H9 (cell line): ENCODE measurements around the gene GNAO1. TPM values are rescaled to one million over a fixed set of nuclear protein-coding genes. Genes with fewer than 3 reads are reported as not detected.

ENCODE experiments used
- DNase-seq: peaks from one replicate; pipeline ENCODE4 v3.0.0-alpha.2; 2017
- H2AFZ ChIP-seq: one replicate; pipeline ENCODE4 v1.6.1; 2013; ENCODE audit warnings: mild to moderate bottlenecking, low read length, control low read depth, moderate library complexity
- H2AK5ac ChIP-seq: 2 replicates; pipeline ENCODE4 v1.6.1; 2013; ENCODE audit warnings: low read length, control low read depth, mixed read lengths; ENCODE audit not compliant: insufficient read length
- H2BK120ac ChIP-seq: one replicate; pipeline ENCODE4 v1.6.1; 2013; ENCODE audit warnings: low read depth, mild to moderate bottlenecking, low read length, control low read depth, inconsistent platforms; ENCODE audit not compliant: poor library complexity, severe bottlenecking
- H2BK12ac ChIP-seq: 2 replicates; pipeline ENCODE4 v1.6.1; 2013; ENCODE audit warnings: low read length, control low read depth, mixed read lengths, low read depth; ENCODE audit not compliant: insufficient read length
- H2BK15ac ChIP-seq: 2 replicates; pipeline ENCODE4 v1.6.1; 2013; ENCODE audit warnings: low read depth, low read length, control low read depth
- H2BK20ac ChIP-seq: one replicate; pipeline ENCODE4 v1.6.1; 2013; ENCODE audit warnings: low read depth, mild to moderate bottlenecking, low read length, control low read depth, inconsistent platforms; ENCODE audit not compliant: poor library complexity, severe bottlenecking
- H2BK5ac ChIP-seq: 2 replicates; pipeline ENCODE4 v1.6.1; 2013; ENCODE audit warnings: low read length, control low read depth, mixed read lengths; ENCODE audit not compliant: insufficient read length
- H3K14ac ChIP-seq: 2 replicates; pipeline ENCODE4 v1.6.1; 2013; ENCODE audit warnings: low read length, control low read depth; ENCODE audit not compliant: insufficient read depth
- H3K18ac ChIP-seq: 2 replicates; pipeline ENCODE4 v1.6.1; 2013; ENCODE audit warnings: low read depth, mild to moderate bottlenecking, mixed read lengths, low read length, control low read depth; ENCODE audit not compliant: insufficient read length
- H3K23ac ChIP-seq: 2 replicates; pipeline ENCODE4 v1.6.1; 2013; ENCODE audit warnings: low read length, control low read depth, mixed read lengths, low read depth; ENCODE audit not compliant: insufficient read length
- H3K23me2 ChIP-seq: 2 replicates; pipeline ENCODE4 v1.6.1; 2013; ENCODE audit warnings: low read depth, mild to moderate bottlenecking, mixed read lengths, low read length, control low read depth; ENCODE audit not compliant: insufficient read length, poor library complexity, severe bottlenecking
- H3K27ac ChIP-seq: 2 replicates; pipeline ENCODE4 v1.5.1; 2013; ENCODE audit warnings: low read length, control low read depth, mixed read lengths, low read depth; ENCODE audit not compliant: insufficient read length
- H3K27me3 ChIP-seq: 2 replicates; pipeline ENCODE4 v1.6.1; 2013; ENCODE audit warnings: low read length, control low read depth, inconsistent platforms; ENCODE audit not compliant: insufficient read depth
- H3K4ac ChIP-seq: 2 replicates; pipeline ENCODE4 v1.6.1; 2013; ENCODE audit warnings: low read depth, mild to moderate bottlenecking, control low read depth, inconsistent platforms, low read length, moderate library complexity
- H3K4me1 ChIP-seq: 2 replicates; pipeline ENCODE4 v1.6.1; 2013; ENCODE audit warnings: low read length, control low read depth, inconsistent platforms; ENCODE audit not compliant: insufficient read depth
- H3K4me2 ChIP-seq: 2 replicates; pipeline ENCODE4 v1.6.1; 2013; ENCODE audit warnings: low read length, control low read depth, mixed read lengths; ENCODE audit not compliant: insufficient read length, insufficient read depth
- H3K56ac ChIP-seq: 2 replicates; pipeline ENCODE4 v1.6.1; 2013; ENCODE audit warnings: low read depth, mild to moderate bottlenecking, mixed read lengths, low read length, control low read depth; ENCODE audit not compliant: insufficient read length
- H3K79me1 ChIP-seq: 2 replicates; pipeline ENCODE4 v1.6.1; 2013; ENCODE audit warnings: low read depth, mild to moderate bottlenecking, moderate library complexity, low read length, control low read depth, inconsistent platforms; ENCODE audit not compliant: insufficient read depth, poor library complexity, severe bottlenecking
- H3K79me2 ChIP-seq: 2 replicates; pipeline ENCODE4 v1.6.1; 2013; ENCODE audit warnings: low read length, control low read depth, inconsistent platforms; ENCODE audit not compliant: insufficient read depth
- H3K9ac ChIP-seq: 2 replicates; pipeline ENCODE4 v1.6.1; 2013; ENCODE audit warnings: low read length, control low read depth, mixed read lengths; ENCODE audit not compliant: insufficient read length; ENCODE audit errors: extremely low read depth
- H3K9me3 ChIP-seq: one replicate; pipeline ENCODE4 v1.6.1; 2013; ENCODE audit warnings: low read depth, low read length, inconsistent platforms; ENCODE audit not compliant: control insufficient read depth
- H3T11ph ChIP-seq: one replicate; pipeline ENCODE4 v1.6.1; 2013; ENCODE audit warnings: mild to moderate bottlenecking, low read length, control low read depth, inconsistent platforms
- H4K20me1 ChIP-seq: one replicate; pipeline ENCODE4 v1.6.1; 2013; ENCODE audit not compliant: control insufficient read depth, insufficient read length, insufficient read depth
- H4K5ac ChIP-seq: 2 replicates; pipeline ENCODE4 v1.6.1; 2013; ENCODE audit warnings: low read depth, mild to moderate bottlenecking, mixed read lengths, low read length, control low read depth; ENCODE audit not compliant: insufficient read length
- H4K8ac ChIP-seq: replicated peaks from 2 replicates; pipeline ENCODE4 v1.6.1; 2013; ENCODE audit warnings: low read length, control low read depth, mixed read lengths, low read depth; ENCODE audit not compliant: insufficient read length
- H4K91ac ChIP-seq: 2 replicates; pipeline ENCODE4 v1.6.1; 2013; ENCODE audit warnings: low read depth, mild to moderate bottlenecking, moderate library complexity, mixed read lengths, low read length, control low read depth; ENCODE audit not compliant: insufficient read length
- H3K27ac Mint-ChIP-seq, 3 experiments: 2 replicates in 2 of 3; 3 replicates in 1 of 3; pipeline ENCODE4 v1.8.0; 2020 to 2021; ENCODE audit warnings: mixed read lengths in 3 of 3, mild to moderate bottlenecking in 1 of 3, moderate library complexity in 1 of 3
- H3K27me3 Mint-ChIP-seq: 2 replicates; pipeline ENCODE4 v1.8.0; 2021; ENCODE audit warnings: low read depth, mild to moderate bottlenecking, moderate library complexity, mixed read lengths
- H3K36me3 Mint-ChIP-seq, 3 experiments: 2 replicates in 2 of 3; 3 replicates in 1 of 3; pipeline ENCODE4 v1.8.0; 2020 to 2021; ENCODE audit warnings: low read depth in 3 of 3, mixed read lengths in 3 of 3; ENCODE audit not compliant: insufficient read depth in 1 of 3
- H3K4me1 Mint-ChIP-seq, 2 experiments: 2 replicates each; pipeline ENCODE4 v1.8.0; 2020; ENCODE audit warnings: mixed read lengths in 2 of 2
- H3K4me3 Mint-ChIP-seq, 2 experiments: 2 replicates in 1 of 2; 3 replicates in 1 of 2; pipeline ENCODE4 v1.8.0; 2020 to 2021; ENCODE audit warnings: mild to moderate bottlenecking in 2 of 2, mixed read lengths in 2 of 2, moderate library complexity in 1 of 2
- H3K9me3 Mint-ChIP-seq, 2 experiments: 2 replicates in 1 of 2; 3 replicates in 1 of 2; pipeline ENCODE4 v1.8.0; 2020; ENCODE audit warnings: mild to moderate bottlenecking in 2 of 2, mixed read lengths in 2 of 2, moderate library complexity in 1 of 2
- WGBS: extraction: QIAGEN DNeasy Blood & Tissue Kit; methylation state at CpG from one replicate; pipeline ENCODE4 v1.1.7; 2013; ENCODE audit warnings: missing lambda C conversion rate, low lambda C conversion rate, mixed read lengths; ENCODE audit not compliant: insufficient read length; ENCODE audit errors: extremely low coverage; 5-methylcytosine and 5-hydroxymethylcytosine counted together
- total RNA-seq: library from RNA; stranded (reverse); gene quantifications from 2 replicates; pipeline ENCODE4 v1.2.1, GENCODE V29; 2021
- TF ChIP-seq, protein P1 (sequence below): fragments of 200-600 bp; sonication (generic); conservative IDR thresholded peaks from 3 replicates; pipeline ENCODE4 v1.8.0; 2021; ENCODE audit warnings: antibody characterized with exemption, mild to moderate bottlenecking

The GNAO1 gene
- total RNA-seq, 1 experiment from 2014 or later = 16.9 TPM

DNA sequence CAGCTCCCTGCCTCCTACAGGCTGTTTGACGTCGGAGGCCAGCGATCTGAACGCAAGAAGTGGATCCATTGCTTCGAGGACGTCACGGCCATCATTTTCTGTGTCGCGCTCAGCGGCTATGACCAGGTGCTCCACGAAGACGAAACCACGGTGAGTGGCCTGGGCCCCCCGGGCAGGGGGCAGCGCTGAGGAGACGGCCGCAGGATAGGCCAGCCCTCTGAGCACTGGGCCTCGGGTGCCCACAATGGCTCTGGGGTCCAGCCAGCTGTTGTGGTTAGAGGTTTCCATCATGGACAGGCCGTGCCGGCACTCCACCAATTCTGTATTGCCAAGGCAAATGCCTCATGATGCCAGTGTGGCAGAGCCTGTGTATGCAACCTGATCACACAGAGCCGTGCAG, 145.4 kb downstream of the GNAO1 start:
- Histone ChIP-seq H2BK20ac (no peak overlapping the region), H4K91ac (no peak overlapping the region), H3K23ac (no peak overlapping the region), H3K79me2 (no peaks in the 10 kb centered on the region), H3K27me3 (no peaks in the 10 kb centered on the region), H2BK12ac (no peak overlapping the region), H3K56ac (no peak overlapping the region), H4K8ac (no peak overlapping the region), H3K27ac (no peak overlapping the region), H3K9me3 (no peaks in the 10 kb centered on the region), H3K9ac (no peak overlapping the region), H3K14ac (no peak overlapping the region), H3K18ac (no peak overlapping the region), H2AFZ (no peak overlapping the region), H2BK5ac (no peak overlapping the region), H3K4me1 (no peaks in the 10 kb centered on the region), H3K4me2 (no peak overlapping the region), H2BK15ac (no peak overlapping the region), H2BK120ac (no peak overlapping the region), H3K4ac (no peak overlapping the region), H4K5ac (no peak overlapping the region), H3K79me1 (no peaks in the 10 kb centered on the region), H2AK5ac (no peak overlapping the region), H3T11ph (no peak overlapping the region), H3K23me2 (no peaks in the 10 kb centered on the region), H4K20me1 (no peaks in the 10 kb centered on the region)
- no peaks in the 10 kb centered on the region for H3K4me1 Mint-ChIP-seq
- H3K4me3 Mint-ChIP-seq = no peak overlapping the region
- H3K27ac Mint-ChIP-seq = no peak overlapping the region
- no peak for DNase-seq
- no CpG with 5 or more reads among the region's 21 CpGs for WGBS
- H3K9me3 Mint-ChIP-seq = no peaks in the 10 kb centered on the region
- peaks cover 0 to 3% (median 0%) of the 10 kb centered on the region in 3 experiments; a peak in 4 of 7 replicates for H3K36me3 Mint-ChIP-seq
- peaks cover 1% of the 10 kb centered on the region; the same call in 1 of the 2 replicates for H3K27me3 Mint-ChIP-seq
- TF ChIP-seq, protein P1, sequence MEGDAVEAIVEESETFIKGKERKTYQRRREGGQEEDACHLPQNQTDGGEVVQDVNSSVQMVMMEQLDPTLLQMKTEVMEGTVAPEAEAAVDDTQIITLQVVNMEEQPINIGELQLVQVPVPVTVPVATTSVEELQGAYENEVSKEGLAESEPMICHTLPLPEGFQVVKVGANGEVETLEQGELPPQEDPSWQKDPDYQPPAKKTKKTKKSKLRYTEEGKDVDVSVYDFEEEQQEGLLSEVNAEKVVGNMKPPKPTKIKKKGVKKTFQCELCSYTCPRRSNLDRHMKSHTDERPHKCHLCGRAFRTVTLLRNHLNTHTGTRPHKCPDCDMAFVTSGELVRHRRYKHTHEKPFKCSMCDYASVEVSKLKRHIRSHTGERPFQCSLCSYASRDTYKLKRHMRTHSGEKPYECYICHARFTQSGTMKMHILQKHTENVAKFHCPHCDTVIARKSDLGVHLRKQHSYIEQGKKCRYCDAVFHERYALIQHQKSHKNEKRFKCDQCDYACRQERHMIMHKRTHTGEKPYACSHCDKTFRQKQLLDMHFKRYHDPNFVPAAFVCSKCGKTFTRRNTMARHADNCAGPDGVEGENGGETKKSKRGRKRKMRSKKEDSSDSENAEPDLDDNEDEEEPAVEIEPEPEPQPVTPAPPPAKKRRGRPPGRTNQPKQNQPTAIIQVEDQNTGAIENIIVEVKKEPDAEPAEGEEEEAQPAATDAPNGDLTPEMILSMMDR = no peak
